Osteocyte (in vitro differentiated cells): ENCODE measurements around the gene CCNY. TPM values are rescaled to one million over a fixed set of nuclear protein-coding genes. Genes with fewer than 3 reads are reported as not detected.

ENCODE experiments used
- DNase-seq: peaks from one replicate; pipeline ENCODE4 v3.0.0; 2021; ENCODE audit warnings: mixed read lengths; ENCODE audit not compliant: unreplicated experiment; ENCODE audit errors: extremely low spot score
- H3K27ac Mint-ChIP-seq: one replicate; pipeline ENCODE4 v1.8.0; 2021; ENCODE audit warnings: mild to moderate bottlenecking, mixed read lengths; ENCODE audit not compliant: unreplicated experiment
- H3K27me3 Mint-ChIP-seq: one replicate; pipeline ENCODE4 v1.8.0; 2021; ENCODE audit warnings: mixed read lengths; ENCODE audit not compliant: unreplicated experiment
- H3K36me3 Mint-ChIP-seq: one replicate; pipeline ENCODE4 v1.8.0; 2021; ENCODE audit warnings: mixed read lengths; ENCODE audit not compliant: unreplicated experiment
- H3K4me1 Mint-ChIP-seq: one replicate; pipeline ENCODE4 v1.8.0; 2021; ENCODE audit warnings: mixed read lengths; ENCODE audit not compliant: unreplicated experiment
- H3K4me3 Mint-ChIP-seq: one replicate; pipeline ENCODE4 v1.8.0; 2021; ENCODE audit warnings: mild to moderate bottlenecking, moderate library complexity, mixed read lengths; ENCODE audit not compliant: unreplicated experiment
- H3K9me3 Mint-ChIP-seq: one replicate; pipeline ENCODE4 v1.8.0; 2021; ENCODE audit warnings: mixed read lengths; ENCODE audit not compliant: unreplicated experiment
- CTCF ChIP-seq: fragments of 200-600 bp; sonication (generic); IDR thresholded peaks from 2 replicates; pipeline ENCODE4 v1.5.0; 2021; ENCODE audit warnings: antibody characterized with exemption, mild to moderate bottlenecking, moderate library complexity
- total RNA-seq: library from RNA; stranded (reverse); gene quantifications from 2 replicates; pipeline ENCODE4 v1.2.1, GENCODE V29; 2021

CCNY gene
- total RNA-seq, 1 donor from 2014 or later: 76.4 TPM

- no peak overlapping the region for H3K27ac Mint-ChIP-seq
- DNase-seq: no peak
- no peaks in the 10 kb centered on the region for H3K36me3 Mint-ChIP-seq
- no peaks in the 10 kb centered on the region for H3K9me3 Mint-ChIP-seq
- H3K4me3 Mint-ChIP-seq: no peak overlapping the region
- no peaks in the 10 kb centered on the region for H3K27me3 Mint-ChIP-seq
- TF ChIP-seq CTCF: no peak
- H3K4me1 Mint-ChIP-seq: peaks cover 36% of the 10 kb centered on the region
Measured at GRCh38 chr10:35432781-35433338, 96.6 kb downstream of the CCNY start.

- no peak for DNase-seq
- Mint-ChIP-seq H3K36me3 (peaks cover 4% of the 10 kb centered on the region), H3K27me3 (no peaks in the 10 kb centered on the region), H3K4me1 (peaks cover 36% of the 10 kb centered on the region), H3K27ac (peak overlapping the region; percentile 75), H3K4me3 (no peak overlapping the region), H3K9me3 (peaks cover 5% of the 10 kb centered on the region)
- TF ChIP-seq CTCF: no peak
Measured at GRCh38 chr10:35433851-35434426, 97.6 kb downstream of the CCNY start.

GRCh38 chr10:35434533-35434932, 98.2 kb downstream of the CCNY start:
- peaks cover 9% of the 10 kb centered on the region for H3K9me3 Mint-ChIP-seq
- no peaks in the 10 kb centered on the region for H3K27me3 Mint-ChIP-seq
- H3K4me3 Mint-ChIP-seq: no peak overlapping the region
- peak overlapping the region; percentile 75 for H3K27ac Mint-ChIP-seq
- H3K36me3 Mint-ChIP-seq: peaks cover 9% of the 10 kb centered on the region
- peaks cover 36% of the 10 kb centered on the region for H3K4me1 Mint-ChIP-seq
- no peak for TF ChIP-seq CTCF
- DNase-seq: no peak

GRCh38 chr10:35435824-35436223, 99.5 kb downstream of the CCNY start:
- no peak for DNase-seq
- TF ChIP-seq CTCF: no peak
- Mint-ChIP-seq H3K4me1 (peaks cover 34% of the 10 kb centered on the region), H3K9me3 (peaks cover 9% of the 10 kb centered on the region), H3K4me3 (no peak overlapping the region), H3K36me3 (peaks cover 9% of the 10 kb centered on the region), H3K27ac (no peak overlapping the region), H3K27me3 (no peaks in the 10 kb centered on the region)

GRCh38 chr10:35437829-35438228, 101.5 kb downstream of the CCNY start:
- Mint-ChIP-seq H3K36me3 (peaks cover 9% of the 10 kb centered on the region), H3K4me3 (no peak overlapping the region), H3K4me1 (peaks cover 18% of the 10 kb centered on the region), H3K9me3 (peaks cover 14% of the 10 kb centered on the region), H3K27ac (no peak overlapping the region), H3K27me3 (no peaks in the 10 kb centered on the region)
- TF ChIP-seq CTCF: no peak
- DNase-seq: no peak
